Karpas-422 (cell line): Measurements from ENCODE around the gene UTS2R. TPM values are rescaled to one million over a fixed set of nuclear protein-coding genes. Genes with fewer than 3 reads are reported as not detected.
"Not testable (repeated sequence)": the region's sequence is repeated elsewhere in the genome, so short reads cannot be mapped to it uniquely, and the experiment has no call there.

Experiments
- DNase-seq: peaks from one replicate; pipeline ENCODE4 v3.0.0-alpha.2; 2015
- H2AFZ ChIP-seq: fragments of 200-600 bp; sonication (generic); 2 replicates; pipeline ENCODE4 v1.6.1; 2014; ENCODE audit warnings: antibody characterized with exemption, low read length, mixed read lengths
- H3K27ac ChIP-seq: fragments of 200-600 bp; sonication (generic); 2 replicates; pipeline ENCODE4 v1.5.1; 2014; ENCODE audit warnings: mild to moderate bottlenecking, low read length, moderate library complexity
- H3K27me3 ChIP-seq: fragments of 200-600 bp; sonication (generic); 2 replicates; pipeline ENCODE4 v1.6.1; 2014; ENCODE audit warnings: low read length, mixed read lengths
- H3K36me3 ChIP-seq: fragments of 200-600 bp; sonication (generic); 2 replicates; pipeline ENCODE4 v1.6.1; 2014; ENCODE audit warnings: low read length, mixed read lengths; ENCODE audit not compliant: insufficient read depth
- H3K4me1 ChIP-seq: fragments of 200-600 bp; sonication (generic); 2 replicates; pipeline ENCODE4 v1.6.1; 2014; ENCODE audit warnings: mild to moderate bottlenecking, low read length, mixed read lengths
- H3K4me2 ChIP-seq: fragments of 200-600 bp; sonication (generic); 2 replicates; pipeline ENCODE4 v1.6.1; 2014; ENCODE audit warnings: low read length, low read depth, mild to moderate bottlenecking; ENCODE audit not compliant: poor library complexity, severe bottlenecking
- H3K4me3 ChIP-seq: fragments of 200-600 bp; sonication (generic); 2 replicates; pipeline ENCODE4 v1.5.1; 2014; ENCODE audit warnings: mild to moderate bottlenecking, antibody characterized with exemption, low read length, mixed read lengths
- H3K79me2 ChIP-seq: fragments of 200-600 bp; sonication (generic); 2 replicates; pipeline ENCODE4 v1.6.1; 2014; ENCODE audit warnings: mild to moderate bottlenecking, low read length, mixed read lengths
- H3K9ac ChIP-seq: fragments of 200-600 bp; sonication (generic); 2 replicates; pipeline ENCODE4 v1.6.0; 2014; ENCODE audit warnings: low read length
- H3K9me2 ChIP-seq: fragments of 200-600 bp; sonication (generic), shearing (Covaris generic); replicated peaks from 2 replicates; pipeline ENCODE4 v1.6.0; 2014; ENCODE audit warnings: mild to moderate bottlenecking, low read length, moderate library complexity; ENCODE audit not compliant: insufficient read depth
- H3K9me3 ChIP-seq: fragments of 300-700, 200-600 bp; sonication (generic); 2 replicates; pipeline ENCODE4 v1.6.1; 2014; ENCODE audit warnings: low read length, mixed read lengths
- H4K20me1 ChIP-seq: fragments of 200-600 bp; sonication (generic); 2 replicates; pipeline ENCODE4 v1.6.1; 2014; ENCODE audit warnings: mild to moderate bottlenecking, antibody characterized with exemption, low read length, low read depth; ENCODE audit not compliant: insufficient read depth
- total RNA-seq: library from RNA; depleted of rRNA; stranded (reverse); fragments of >200 nt; shearing (Covaris generic); gene quantifications from 2 replicates; pipeline ENCODE4 v1.2.3, GENCODE V29; 2014; ENCODE audit warnings: low replicate concordance

UTS2R gene
- total RNA-seq, 1 experiment from 2014 or later = not detected

DNA sequence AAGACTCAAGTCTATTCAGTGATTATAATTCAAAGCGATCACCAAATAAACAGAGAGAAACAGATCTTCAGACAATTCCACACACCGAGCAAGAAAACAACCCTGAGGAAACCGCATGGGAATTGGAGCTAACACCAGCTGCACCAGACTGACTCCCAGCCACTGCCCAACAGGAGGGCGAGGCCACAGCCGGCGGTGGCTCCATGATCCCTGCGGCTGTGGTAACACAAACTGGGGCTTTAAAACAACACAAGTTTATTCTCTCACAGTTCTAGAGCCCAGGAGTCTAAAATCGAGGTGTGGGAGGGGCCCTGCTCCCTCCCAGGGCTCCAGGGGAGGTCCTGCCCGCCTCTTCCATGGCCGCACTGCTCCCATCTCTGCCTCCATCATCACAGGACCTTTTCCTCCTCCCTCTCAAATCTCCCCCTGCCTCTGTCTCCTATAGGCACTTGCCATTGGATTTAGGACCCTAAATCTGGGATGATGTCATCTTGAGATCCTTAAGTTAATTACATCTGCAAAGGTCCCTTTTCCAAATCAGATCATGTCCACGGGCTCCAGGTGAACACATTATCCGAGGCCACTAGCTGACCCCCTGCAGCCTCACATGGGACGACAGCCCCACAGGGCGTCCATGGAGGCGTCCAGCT, 36.8 kb downstream of the UTS2R start:
- no peak overlapping the region for H3K27ac ChIP-seq

GRCh38 chr17:82408938-82409318, 37.4 kb downstream of the UTS2R start:
- Histone ChIP-seq H3K27ac (no peak overlapping the region), H3K9me2 (no peaks in the 10 kb centered on the region), H3K4me3 (no peak overlapping the region), H2AFZ (no peak overlapping the region), H3K4me2 (no peak overlapping the region), H3K79me2 (no peaks in the 10 kb centered on the region), H3K4me1 (no peaks in the 10 kb centered on the region), H3K27me3 (no peaks in the 10 kb centered on the region), H3K36me3 (no peaks in the 10 kb centered on the region), H3K9me3 (no peaks in the 10 kb centered on the region), H3K9ac (no peak overlapping the region), H4K20me1 (no peaks in the 10 kb centered on the region)
- no peak for DNase-seq

More for the DNA sequence above, 36.8 kb downstream of the UTS2R start:
- H3K36me3 ChIP-seq = no peaks in the 10 kb centered on the region
- H3K9ac ChIP-seq = no peak overlapping the region
- H3K27me3 ChIP-seq = no peaks in the 10 kb centered on the region
- H3K79me2 ChIP-seq = no peaks in the 10 kb centered on the region
- H3K4me1 ChIP-seq = no peaks in the 10 kb centered on the region
- no peak for DNase-seq
- no peaks in the 10 kb centered on the region for H3K9me2 ChIP-seq
- no peak overlapping the region for H3K4me3 ChIP-seq
- no peak overlapping the region for H2AFZ ChIP-seq
- H3K9me3 ChIP-seq = no peaks in the 10 kb centered on the region
- no peaks in the 10 kb centered on the region for H4K20me1 ChIP-seq
- no peak overlapping the region for H3K4me2 ChIP-seq

- Histone ChIP-seq H3K4me2 (no peak overlapping the region), H3K4me3 (no peak overlapping the region), H2AFZ (no peak overlapping the region), H3K9me3 (no peaks in the 10 kb centered on the region), H3K79me2 (no peaks in the 10 kb centered on the region), H3K9me2 (no peaks in the 10 kb centered on the region), H3K27me3 (no peaks in the 10 kb centered on the region), H3K9ac (no peak overlapping the region), H4K20me1 (peaks cover 1% of the 10 kb centered on the region; the same call in 1 of the 2 replicates), H3K27ac (no peak overlapping the region), H3K36me3 (no peaks in the 10 kb centered on the region), H3K4me1 (no peaks in the 10 kb centered on the region)
- DNase-seq = no peak
Measured at GRCh38 chr17:82410014-82410716, 38.6 kb downstream of the UTS2R start.

DNA sequence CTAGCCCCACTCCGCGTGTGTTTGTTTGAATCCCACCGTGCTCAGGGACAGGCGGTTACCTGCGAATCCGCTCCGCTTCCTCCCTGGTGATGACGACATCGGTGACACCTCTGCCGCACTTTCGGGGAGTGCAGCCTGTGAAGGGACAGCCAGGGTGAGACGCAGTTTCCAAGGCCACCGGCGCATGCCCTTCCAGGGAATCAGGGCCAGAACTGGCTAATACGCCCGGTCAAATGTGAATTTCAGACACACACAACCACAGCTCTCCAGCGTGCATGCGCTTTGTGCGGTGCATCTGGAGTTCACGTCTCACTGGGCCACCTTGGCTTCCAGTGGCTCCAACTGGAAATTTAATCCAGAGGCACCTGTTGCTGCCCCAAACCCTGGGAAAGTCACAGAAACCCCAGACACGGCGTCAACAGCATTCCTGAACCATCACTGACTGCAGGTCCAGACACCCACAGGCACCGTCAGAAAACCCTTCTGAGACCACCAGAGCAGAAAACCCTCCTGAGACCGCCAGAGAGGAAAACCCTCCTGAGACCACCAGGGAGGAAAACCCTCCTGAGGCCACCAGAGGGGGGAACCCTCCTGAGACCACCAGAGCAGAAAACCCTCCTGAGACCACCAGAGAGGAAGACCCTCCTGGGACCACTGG, 40.0 kb downstream of the UTS2R start:
- H3K27me3 ChIP-seq = no peaks in the 10 kb centered on the region
- no peak for DNase-seq
- no peak overlapping the region for H3K27ac ChIP-seq
- no peaks in the 10 kb centered on the region for H3K79me2 ChIP-seq
- H3K9ac ChIP-seq = no peak overlapping the region
- H3K9me2 ChIP-seq = no peaks in the 10 kb centered on the region
- no peaks in the 10 kb centered on the region for H3K36me3 ChIP-seq
- no peak overlapping the region for H3K4me2 ChIP-seq
- H3K9me3 ChIP-seq = no peaks in the 10 kb centered on the region
- H3K4me3 ChIP-seq = no peak overlapping the region
- peaks cover 9% of the 10 kb centered on the region; the same call in 1 of the 2 replicates for H4K20me1 ChIP-seq
- H3K4me1 ChIP-seq = no peaks in the 10 kb centered on the region
- H2AFZ ChIP-seq = no peak overlapping the region

DNA sequence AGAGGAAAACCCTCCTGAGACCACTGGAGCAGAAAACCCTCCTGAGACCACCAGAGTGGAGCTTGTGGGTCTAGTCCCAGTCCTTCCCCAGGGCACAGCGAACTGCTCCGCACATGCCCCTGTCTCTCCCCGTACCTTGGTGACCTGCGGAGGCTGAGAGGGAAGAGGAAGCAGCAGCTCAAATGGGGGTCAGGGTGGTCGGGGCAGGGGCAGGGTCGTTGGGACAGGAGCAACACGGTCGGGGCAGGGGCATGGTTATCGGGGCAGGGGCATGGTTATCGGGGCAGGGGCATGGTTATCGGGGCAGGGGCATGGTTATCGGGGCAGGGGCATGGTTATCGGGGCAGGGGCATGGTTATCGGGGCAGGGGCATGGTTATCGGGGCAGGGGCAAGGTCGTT, 40.5 kb downstream of the UTS2R start:
- not testable (repeated sequence) for H3K9ac ChIP-seq, H3K79me2 ChIP-seq, H3K4me1 ChIP-seq, H3K9me2 ChIP-seq, H3K4me2 ChIP-seq, H3K4me3 ChIP-seq, DNase-seq, H3K27me3 ChIP-seq, H2AFZ ChIP-seq, H3K27ac ChIP-seq, H3K36me3 ChIP-seq, H3K9me3 ChIP-seq
- peaks cover 10% of the 10 kb centered on the region; the same call in 1 of the 2 replicates for H4K20me1 ChIP-seq

- Histone ChIP-seq H3K4me3 (no peak overlapping the region), H3K9me2 (no peaks in the 10 kb centered on the region), H3K4me1 (peaks cover 4% of the 10 kb centered on the region), H3K36me3 (no peaks in the 10 kb centered on the region), H3K79me2 (no peaks in the 10 kb centered on the region), H2AFZ (no peak overlapping the region), H3K9me3 (no peaks in the 10 kb centered on the region), H4K20me1 (peaks cover 16% of the 10 kb centered on the region; the same call in 1 of the 2 replicates), H3K27me3 (no peaks in the 10 kb centered on the region), H3K4me2 (no peak overlapping the region), H3K9ac (no peak overlapping the region), H3K27ac (no peak overlapping the region)
- DNase-seq = no peak
Measured at GRCh38 chr17:82412535-82413520, 41.3 kb downstream of the UTS2R start.

DNA sequence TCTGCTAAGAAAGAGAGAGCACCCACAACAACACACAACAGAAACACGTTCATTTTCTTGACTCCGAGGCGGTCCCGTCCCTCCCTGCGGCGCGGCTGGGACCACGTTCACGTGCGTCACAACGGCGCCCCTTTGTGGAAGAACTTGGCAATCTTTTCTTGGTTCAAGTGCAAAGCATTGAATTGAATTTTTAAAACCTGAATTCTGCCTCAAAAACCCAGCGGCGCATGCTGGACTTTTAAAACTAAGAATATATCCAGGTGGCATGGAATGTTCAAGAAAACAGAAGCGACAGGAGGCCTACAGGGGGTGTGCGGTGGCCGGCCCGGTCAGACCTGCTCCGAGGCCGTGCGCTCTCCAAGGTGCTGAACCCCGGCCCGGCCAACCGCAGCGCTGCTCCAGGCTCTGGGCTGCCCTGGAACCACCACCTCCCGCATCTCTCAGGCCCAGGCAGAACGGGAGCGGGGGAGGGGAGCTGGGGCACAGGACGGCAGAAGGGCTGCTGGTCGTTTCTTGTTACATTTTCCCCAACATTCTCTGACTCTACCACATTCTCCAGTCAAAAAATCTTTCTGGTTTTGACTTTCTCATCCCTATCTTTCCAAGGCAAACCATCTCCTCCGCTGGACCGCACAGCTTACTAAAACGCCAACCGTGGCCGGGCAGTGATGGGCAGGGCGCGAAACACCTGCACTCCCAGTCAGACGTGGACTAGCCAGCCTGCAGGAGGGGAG, 43.1 kb downstream of the UTS2R start:
- no peaks in the 10 kb centered on the region for H3K9me3 ChIP-seq
- 0 out of 2 replicates have a peak, but pooled peaks cover 6% of the 10 kb centered on the region for H3K79me2 ChIP-seq
- H3K27ac ChIP-seq = no peak overlapping the region
- H3K4me3 ChIP-seq = no peak overlapping the region
- no peak overlapping the region for H3K9ac ChIP-seq
- no peaks in the 10 kb centered on the region for H3K9me2 ChIP-seq
- H3K4me2 ChIP-seq = peak overlapping the region; percentile 35
- H4K20me1 ChIP-seq = peaks cover 18% of the 10 kb centered on the region; the same call in 1 of the 2 replicates
- DNase-seq = peak; percentile 87
- H2AFZ ChIP-seq = no peak overlapping the region
- no peaks in the 10 kb centered on the region for H3K36me3 ChIP-seq
- peaks cover 14% of the 10 kb centered on the region for H3K4me1 ChIP-seq
- no peaks in the 10 kb centered on the region for H3K27me3 ChIP-seq
